SK-N-SH (cell line): ENCODE data around the gene AP2A1. TPM values are rescaled to one million over a fixed set of nuclear protein-coding genes. Genes with fewer than 3 reads are reported as not detected.

Experiments
- CTCF ChIA-PET: fragments of 300-600, 350-600 bp; formaldehyde crosslinking; extraction: SDS; loops from one replicate; lab custom pipeline; 2021; lab: Yijun Ruan, JAX
- POLR2A ChIA-PET: fragments of 350-600 bp; sonication (Branson Sonifier 250); formaldehyde crosslinking; extraction: SDS; loops from one replicate; lab custom pipeline; 2020; ENCODE audit warnings: antibody characterized with exemption, inconsistent platforms; lab: Yijun Ruan, JAX
- DNase-seq: peaks from one replicate; pipeline ENCODE4 v3.0.0; 2012
- H2AFZ ChIP-seq: fragments of 200-600 bp; sonication (generic); 2 replicates; pipeline ENCODE4 v1.8.1; 2016; ENCODE audit warnings: antibody characterized with exemption, mild to moderate bottlenecking, low read depth
- H3F3A ChIP-seq: fragments of 200-600 bp; sonication (generic); replicated peaks from 2 replicates; pipeline ENCODE3; 2016; ENCODE audit warnings: antibody characterized with exemption, mild to moderate bottlenecking; ENCODE audit not compliant: insufficient read depth
- H3K27ac ChIP-seq, 2 experiments: fragments of 200-500 bp in 1 of 2; fragments of 200-600 bp in 1 of 2; sonication (Bioruptor generic) in 1 of 2; sonication (generic), shearing (Covaris generic) in 1 of 2; 2 replicates each; pipeline versions ENCODE4 v1.5.1 to v1.6.1; 2014 to 2016; ENCODE audit warnings: low read depth in 2 of 2, inconsistent platforms in 1 of 2, low read length in 1 of 2, mild to moderate bottlenecking in 1 of 2, mixed read lengths in 1 of 2
- H3K27me3 ChIP-seq: fragments of 200-600 bp; sonication (generic), shearing (Covaris generic); 2 replicates; pipeline ENCODE4 v1.6.1; 2016; ENCODE audit warnings: mixed run types; ENCODE audit not compliant: insufficient read depth
- H3K36me3 ChIP-seq, 2 experiments: fragments of 200-500 bp in 1 of 2; fragments of 200-600 bp in 1 of 2; sonication (Bioruptor generic) in 1 of 2; sonication (generic) in 1 of 2; replicated peaks in 1 of 2; 2 replicates each; pipeline versions ENCODE3 to v1.5.1; 2014 to 2016; ENCODE audit warnings: low read length in 1 of 2, mild to moderate bottlenecking in 1 of 2; ENCODE audit not compliant: insufficient read depth in 2 of 2, control insufficient read depth in 1 of 2
- H3K4me1 ChIP-seq, 2 experiments: fragments of 200-500 bp in 1 of 2; fragments of 200-600 bp in 1 of 2; sonication (Bioruptor generic) in 1 of 2; sonication (generic), shearing (Covaris generic) in 1 of 2; 2 replicates each; pipeline versions ENCODE4 v1.5.1 to v1.6.1; 2014 to 2016; ENCODE audit warnings: low read depth in 1 of 2, low read length in 1 of 2, mixed run types in 1 of 2; ENCODE audit not compliant: insufficient read depth in 2 of 2, control insufficient read depth in 1 of 2
- H3K4me2 ChIP-seq: fragments of 200-600 bp; sonication (generic), shearing (Covaris generic); 2 replicates; pipeline ENCODE4 v1.6.1; 2017; ENCODE audit warnings: mixed run types
- H3K4me3 ChIP-seq, 2 experiments: fragments of 200-500 bp in 1 of 2; fragments of 200-600 bp in 1 of 2; sonication (Bioruptor generic) in 1 of 2; sonication (generic), shearing (Covaris generic) in 1 of 2; 2 replicates each; pipeline versions ENCODE4 v1.5.1 to v1.8.1; 2014 to 2016; ENCODE audit warnings: low read depth in 2 of 2, inconsistent platforms in 1 of 2, low read length in 1 of 2, mild to moderate bottlenecking in 1 of 2, mixed read lengths in 1 of 2, moderate library complexity in 1 of 2
- H3K79me2 ChIP-seq: fragments of 200-600 bp; sonication (generic); 2 replicates; pipeline ENCODE4 v1.8.1; 2017; ENCODE audit warnings: mild to moderate bottlenecking; ENCODE audit not compliant: insufficient read depth
- H3K9ac ChIP-seq: fragments of 200-600 bp; sonication (generic); 2 replicates; pipeline ENCODE4 v1.6.1; 2017; ENCODE audit warnings: mixed run types
- H3K9me2 ChIP-seq: fragments of 200-600 bp; sonication (generic); 2 replicates; pipeline ENCODE4 v1.6.1; 2017; ENCODE audit warnings: mixed run types
- H3K9me3 ChIP-seq: fragments of 200-600 bp; sonication (generic); 2 replicates; pipeline ENCODE4 v1.6.1; 2017; ENCODE audit warnings: mixed run types, mild to moderate bottlenecking, moderate library complexity
- H4K20me1 ChIP-seq: fragments of 200-600 bp; sonication (generic); 2 replicates; pipeline ENCODE4 v1.6.1; 2017; ENCODE audit warnings: mild to moderate bottlenecking, mixed run types; ENCODE audit not compliant: insufficient read depth
- CHD2 ChIP-seq: fragments of 150-350 bp; IDR thresholded peaks from 2 replicates; pipeline ENCODE4 v1.6.1; 2018; ENCODE audit warnings: low read length; ENCODE audit not compliant: partially characterized antibody
- CTCF ChIP-seq: fragments of 200-600 bp; sonication (generic); IDR thresholded peaks from 2 replicates; pipeline ENCODE4 v1.6.1; 2017; ENCODE audit warnings: antibody characterized with exemption, mild to moderate bottlenecking, moderate library complexity
- EP300 ChIP-seq, 2 experiments: IDR thresholded peaks; 2 replicates each; pipeline versions ENCODE4 v1.4.0 to v1.6.1; 2012; ENCODE audit warnings: borderline replicate concordance in 1 of 2, low read depth in 1 of 2, low read length in 1 of 2
- FOSL2 ChIP-seq: IDR thresholded peaks from 2 replicates; pipeline ENCODE4 v1.4.0; 2012; ENCODE audit warnings: low read depth, mild to moderate bottlenecking, moderate library complexity, borderline replicate concordance
- FOXM1 ChIP-seq: IDR thresholded peaks from 2 replicates; pipeline ENCODE4 v1.4.0; 2012; ENCODE audit warnings: low read depth, mild to moderate bottlenecking
- GATA2 ChIP-seq: sonication (generic); formaldehyde crosslinking; IDR thresholded peaks from 2 replicates; pipeline ENCODE4 v1.5.0; 2020; ENCODE audit warnings: mild to moderate bottlenecking, missing genetic modification reagents
- MAX ChIP-seq: IDR thresholded peaks from 2 replicates; pipeline ENCODE4 v1.4.0; 2012; ENCODE audit warnings: low read depth
- MXI1 ChIP-seq: IDR thresholded peaks from 2 replicates; pipeline ENCODE4 v1.6.1; 2012; ENCODE audit warnings: mild to moderate bottlenecking, low read depth, low read length, improper control_type of control experiment
- NFIC ChIP-seq: IDR thresholded peaks from 2 replicates; pipeline ENCODE4 v1.4.0; 2012; ENCODE audit warnings: borderline replicate concordance
- NRF1 ChIP-seq: IDR thresholded peaks from 2 replicates; pipeline ENCODE4 v1.6.1; 2012; ENCODE audit warnings: low read depth, mild to moderate bottlenecking, low read length
- RAD21 ChIP-seq: IDR thresholded peaks from 2 replicates; pipeline ENCODE4 v1.6.1; 2012; ENCODE audit warnings: mild to moderate bottlenecking, low read length
- REST ChIP-seq: IDR thresholded peaks from 2 replicates; pipeline ENCODE4 v1.6.1; 2012; ENCODE audit warnings: mild to moderate bottlenecking, low read depth, low read length, moderate library complexity
- RFX5 ChIP-seq: IDR thresholded peaks from 2 replicates; pipeline ENCODE4 v1.6.1; 2012; ENCODE audit warnings: mild to moderate bottlenecking, improper control_type of control experiment, low read length
- SIN3A ChIP-seq: IDR thresholded peaks from 2 replicates; pipeline ENCODE4 v1.6.1; 2012; ENCODE audit warnings: low read depth, mild to moderate bottlenecking, low read length, moderate library complexity, borderline replicate concordance
- SMC3 ChIP-seq: IDR thresholded peaks from 2 replicates; pipeline ENCODE4 v1.6.1; 2012; ENCODE audit warnings: low read depth, low read length, improper control_type of control experiment
- TCF12 ChIP-seq: IDR thresholded peaks from 2 replicates; pipeline ENCODE4 v1.4.0; 2012
- TEAD4 ChIP-seq: IDR thresholded peaks from 2 replicates; pipeline ENCODE4 v1.4.0; 2012; ENCODE audit warnings: mild to moderate bottlenecking, borderline replicate concordance; ENCODE audit not compliant: insufficient read depth
- USF2 ChIP-seq: fragments of 150-350 bp; IDR thresholded peaks from 2 replicates; pipeline ENCODE4 v1.6.1; 2017; ENCODE audit warnings: antibody characterized with exemption, low read length, low read depth, borderline replicate concordance
- WGBS: methylation state at CpG from one replicate; pipeline ENCODE4 v1.1.6; 2017; ENCODE audit warnings: low lambda C conversion rate; 5-methylcytosine and 5-hydroxymethylcytosine counted together
- polyA plus RNA-seq, 3 experiments: library from polyadenylated mRNA; depleted of rRNA; stranded (reverse); fragments of >200 nt; gene quantifications; 2 replicates each; pipeline ENCODE4 v1.2.3, GENCODE V29; 2012

AP2A1 gene
- polyA plus RNA-seq, 1 of the 3 experiments (the other 2 are of a cell fraction): 74.8 TPM

GRCh38 chr19:49758292-49758691 lies 8.5 kb upstream of the AP2A1 start:
- no peaks in the 10 kb centered on the region for H3K27me3 ChIP-seq
- H3F3A ChIP-seq: peaks cover 17% of the 10 kb centered on the region
- CTCF ChIA-PET: no interaction called here
- H3K9me3 ChIP-seq: 0 out of 2 replicates have a peak, but pooled peaks cover 7% of the 10 kb centered on the region
- TF ChIP-seq RAD21 (no peak), FOSL2 (no peak), EP300 (IDR thresholded peaks at IDR 0.05; ENCODE audit: borderline replicate concordance in 1 of 2, low read depth in 1 of 2, low read length in 1 of 2) (no peak), TEAD4 (no peak), TCF12 (no peak), RFX5 (no peak), GATA2 (CRISPR knock-in tag) (no peak), CTCF (no peak), SMC3 (no peak), NFIC (no peak)
- H3K4me3 ChIP-seq: no peak overlapping the region
- H3K9ac ChIP-seq: no peak overlapping the region; the same call in 1 of the 2 replicates
- H4K20me1 ChIP-seq: no peaks in the 10 kb centered on the region
- peak overlapping the region; percentile 89 for H2AFZ ChIP-seq
- no peak overlapping the region for H3K4me2 ChIP-seq
- H3K27ac ChIP-seq: peak overlapping the region in 1 of 2 experiments; percentile 13; a peak in 2 of 4 replicates
- WGBS: 17% methylated on average over 6 of the region's 7 CpGs
- DNase-seq: no peak
- POLR2A ChIA-PET: no interaction called here
- no peaks in the 10 kb centered on the region for H3K9me2 ChIP-seq
- peaks cover 0 to 6% of the 10 kb centered on the region in 2 experiments; a peak in 1 of 4 replicates for H3K4me1 ChIP-seq
- H3K79me2 ChIP-seq: no peaks in the 10 kb centered on the region
- no peaks in the 10 kb centered on the region for H3K36me3 ChIP-seq

- no peak for TF ChIP-seq RAD21
- TF ChIP-seq FOXM1: no peak
- no peak for TF ChIP-seq NRF1
- no peak for TF ChIP-seq SMC3
- no peak for TF ChIP-seq MXI1
- TF ChIP-seq MAX: no peak
- no peak for TF ChIP-seq FOSL2
- TF ChIP-seq GATA2 (CRISPR knock-in tag): no peak
- TF ChIP-seq CHD2: no peak
- no peak for TF ChIP-seq SIN3A
- TF ChIP-seq REST: no peak
- no peak for TF ChIP-seq USF2
- WGBS: 91% methylated on average over 1 of the region's 1 CpG
- POLR2A ChIA-PET: no interaction called here
Observed at GRCh38 chr19:49761249-49761624, 5.6 kb upstream of the AP2A1 start.

More at GRCh38 chr19:49761249-49761624, 5.6 kb upstream of the AP2A1 start:
- Histone ChIP-seq H3K9ac (no peak overlapping the region), H3K4me1 (peaks cover 6 to 17% of the 10 kb centered on the region in 2 experiments; a peak in 3 of 4 replicates), H3K9me3 (no peaks in the 10 kb centered on the region), H3K27me3 (no peaks in the 10 kb centered on the region), H3K79me2 (no peaks in the 10 kb centered on the region), H3K4me3 (no peak overlapping the region), H3K36me3 (no peaks in the 10 kb centered on the region), H3F3A (peaks cover 14% of the 10 kb centered on the region), H3K9me2 (no peaks in the 10 kb centered on the region), H3K4me2 (no peak overlapping the region), H4K20me1 (no peaks in the 10 kb centered on the region), H3K27ac (no peak overlapping the region), H2AFZ (peak overlapping the region; percentile 30; the same call in 1 of the 2 replicates)
- DNase-seq: no peak
- CTCF ChIA-PET: interaction anchor here (1.0 to 1.8 kb wide), 3 partner anchors 10 to 89 kb away, joined by 3 read pairs; no protein-coding TSS in a partner anchor
